WTC11 (cell line): Measurements from ENCODE around the gene RABGGTA. TPM values are rescaled to one million over a fixed set of nuclear protein-coding genes. Genes with fewer than 3 reads are reported as not detected.

ENCODE experiments used
- ATAC-seq: fragments of 200-7000 bp; cut with Tn5 transposase; 2 replicates; pipeline ENCODE4 v1.10.0; 2021; ENCODE audit warnings: mild to moderate bottlenecking, moderate library complexity
- CTCF ChIA-PET: fragments of 300-600 bp; sonication (Branson Sonifier 250); formaldehyde crosslinking; loops from one replicate; lab custom pipeline; 2021; ENCODE audit warnings: antibody characterized with exemption; lab: Charles Lee
- POLR2A ChIA-PET: fragments of 350-600 bp; sonication (Branson Sonifier 250); formaldehyde crosslinking; loops from one replicate; lab custom pipeline; 2021; ENCODE audit warnings: antibody characterized with exemption; lab: Charles Lee
- DNase-seq: peaks from one replicate; pipeline ENCODE4 v3.0.0; 2021; ENCODE audit warnings: low spot score
- H3K27ac Mint-ChIP-seq: 2 replicates; pipeline ENCODE4 v1.8.0; 2021; ENCODE audit warnings: mixed read lengths
- H3K27me3 Mint-ChIP-seq: 2 replicates; pipeline ENCODE4 v1.8.0; 2021; ENCODE audit warnings: low read depth, mild to moderate bottlenecking, moderate library complexity, mixed read lengths
- H3K36me3 Mint-ChIP-seq: 2 replicates; pipeline ENCODE4 v1.8.0; 2021; ENCODE audit warnings: mixed read lengths
- H3K4me1 Mint-ChIP-seq: 2 replicates; pipeline ENCODE4 v1.8.0; 2022; ENCODE audit warnings: mixed read lengths
- H3K4me3 Mint-ChIP-seq: 2 replicates; pipeline ENCODE4 v1.8.0; 2021; ENCODE audit warnings: mild to moderate bottlenecking, moderate library complexity, mixed read lengths
- H3K9me3 Mint-ChIP-seq: 2 replicates; pipeline ENCODE4 v1.8.0; 2021; ENCODE audit warnings: mixed read lengths
- CTCF ChIP-seq: fragments of 200-600 bp; IDR thresholded peaks from 2 replicates; pipeline ENCODE4 v1.8.0; 2022; ENCODE audit warnings: antibody characterized with exemption
- FOXP4 ChIP-seq: sonication (generic); formaldehyde crosslinking; IDR thresholded peaks from 2 replicates; pipeline ENCODE4 v1.8.0; 2022; ENCODE audit warnings: mild to moderate bottlenecking, missing genetic modification reagents
- GRHL2 ChIP-seq: fragments of 250-450 bp; sonication (Bioruptor Pico); IDR thresholded peaks from 2 replicates; pipeline ENCODE4 v1.8.0; 2022; ENCODE audit warnings: mild to moderate bottlenecking, moderate library complexity; ENCODE audit not compliant: insufficient replicate concordance, severe bottlenecking
- MAX ChIP-seq: sonication (generic); formaldehyde crosslinking; IDR thresholded peaks from 2 replicates; pipeline ENCODE4 v1.8.0; 2022; ENCODE audit warnings: mild to moderate bottlenecking, missing genetic modification reagents
- MLX ChIP-seq: sonication (generic); formaldehyde crosslinking; IDR thresholded peaks from 2 replicates; pipeline ENCODE4 v1.8.1; 2023; ENCODE audit warnings: mild to moderate bottlenecking, missing genetic modification reagents, moderate library complexity
- MXD4 ChIP-seq: fragments of 250-450 bp; sonication (Bioruptor Pico); IDR thresholded peaks from 2 replicates; pipeline ENCODE4 v1.8.0; 2021; ENCODE audit warnings: mild to moderate bottlenecking, moderate library complexity, borderline replicate concordance
- NFYB ChIP-seq: sonication (generic); formaldehyde crosslinking; conservative IDR thresholded peaks from 2 replicates; pipeline ENCODE4 v1.8.0; 2022; ENCODE audit warnings: low read depth, missing genetic modification reagents
- PRDM15 ChIP-seq: sonication (generic); formaldehyde crosslinking; IDR thresholded peaks from 2 replicates; pipeline ENCODE4 v1.8.0; 2022; ENCODE audit warnings: missing genetic modification reagents
- PRRX2 ChIP-seq: fragments of 250-450 bp; sonication (Bioruptor Pico); IDR thresholded peaks from 2 replicates; pipeline ENCODE4 v1.8.0; 2021; ENCODE audit warnings: mild to moderate bottlenecking
- ZNF281 ChIP-seq: sonication (generic); formaldehyde crosslinking; IDR thresholded peaks from 2 replicates; pipeline ENCODE4 v1.8.0; 2023; ENCODE audit warnings: mild to moderate bottlenecking, missing genetic modification reagents
- ZSCAN18 ChIP-seq: fragments of 250-450 bp; sonication (Bioruptor Pico); IDR thresholded peaks from 2 replicates; pipeline ENCODE4 v2.1.2; 2022; ENCODE audit warnings: mild to moderate bottlenecking, moderate library complexity
- total RNA-seq: library from RNA; stranded (reverse); gene quantifications from 3 replicates; pipeline ENCODE4 v1.2.3, GENCODE V29; 2021

Gene RABGGTA
- total RNA-seq, 1 experiment from 2014 or later: 27.1 TPM

GRCh38 chr14:24277071-24277470, 5.7 kb upstream of the RABGGTA start:
- H3K27ac Mint-ChIP-seq: no peak overlapping the region
- CTCF ChIA-PET: interaction anchor here (1.3 to 3.9 kb wide), 3 partner anchors 20 to 35 kb away, joined by 4 to 28 read pairs (median 12); partner anchors contain the start of genes DHRS1, NOP9 and TINF2
- peaks cover 12% of the 10 kb centered on the region for H3K4me1 Mint-ChIP-seq
- ATAC-seq (no peak), DNase-seq (no peak)
- H3K4me3 Mint-ChIP-seq: no peak overlapping the region
- H3K9me3 Mint-ChIP-seq: no peaks in the 10 kb centered on the region
- TF ChIP-seq ZSCAN18 (no peak), PRDM15 (CRISPR knock-in tag) (no peak), MXD4 (CRISPR knock-in tag) (no peak), ZNF281 (CRISPR knock-in tag) (no peak), FOXP4 (CRISPR knock-in tag) (no peak), MLX (CRISPR knock-in tag) (no peak), MAX (CRISPR knock-in tag) (no peak), PRRX2 (CRISPR knock-in tag) (no peak), NFYB (CRISPR knock-in tag) (no peak), CTCF (no peak), GRHL2 (CRISPR knock-in tag) (no peak)
- no peaks in the 10 kb centered on the region for H3K36me3 Mint-ChIP-seq
- no peaks in the 10 kb centered on the region for H3K27me3 Mint-ChIP-seq
- POLR2A ChIA-PET: no interaction called here
